ENCODE data around the gene CFAP46.

Gene CFAP46

DNA sequence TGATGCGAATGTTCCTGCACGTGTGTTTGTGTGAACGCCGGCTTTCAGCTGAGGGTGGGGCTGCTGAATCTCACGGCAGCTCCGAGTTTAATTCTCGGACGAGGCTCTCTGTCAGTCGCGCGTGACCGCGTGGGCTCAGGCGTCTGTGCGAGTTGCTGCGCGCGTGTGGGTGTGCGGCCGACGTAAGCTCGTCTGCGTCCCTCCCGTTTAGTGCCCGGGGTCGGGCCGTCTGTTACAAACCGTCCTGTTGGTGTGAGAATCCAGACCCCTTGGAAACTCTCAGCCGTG is 41.6 kb upstream of the CFAP46 start:
- no peaks in the 10 kb centered on the region for H3K4me1 ChIP-seq (ENCODE audit: control insufficient read depth, insufficient read depth, low read depth, low read length)
- no peak overlapping the region for H4K8ac ChIP-seq (ENCODE audit: low read length)
- H2BK120ac ChIP-seq (ENCODE audit: low read depth, low read length), result no peak overlapping the region
- no peak overlapping the region for H2AFZ ChIP-seq (ENCODE audit: low read depth, low read length)
- H3K79me1 ChIP-seq (replicated peaks; ENCODE audit: low read length, poor library complexity, severe bottlenecking), result no peaks in the 10 kb centered on the region
- DNase-seq, result no peak
- no peak overlapping the region for H3K23ac ChIP-seq (ENCODE audit: low read length in 2 of 2)
- H3K36me3 ChIP-seq (ENCODE audit: control insufficient read depth in 1 of 2, insufficient read depth in 2 of 2, low read depth in 1 of 2, low read length in 2 of 2), result no peaks in the 10 kb centered on the region
- H3K9me3 ChIP-seq (ENCODE audit: control insufficient read depth, low read length), result no peaks in the 10 kb centered on the region
- no peak overlapping the region for H3K4ac ChIP-seq (ENCODE audit: low read depth in 1 of 2, low read length in 2 of 2)
- no peak overlapping the region for H2AK5ac ChIP-seq (ENCODE audit: low read length, severe bottlenecking)
- H3K27me3 ChIP-seq (ENCODE audit: control insufficient read depth in 1 of 2, insufficient read depth in 1 of 2, low read length in 2 of 2), result peaks cover 2 to 36% of the 10 kb centered on the region in 2 experiments
- WGBS, result 93% methylated on average over 28 of the region's 29 CpGs
- no peak overlapping the region for H3K14ac ChIP-seq (ENCODE audit: low read length in 2 of 2)
- no peak overlapping the region for H2BK15ac ChIP-seq (ENCODE audit: low read depth, poor library complexity, severe bottlenecking)
- no peak overlapping the region for H4K91ac ChIP-seq (ENCODE audit: low read length)
- no peak overlapping the region for H3K4me3 ChIP-seq (ENCODE audit: insufficient read depth in 1 of 2, low read depth in 1 of 2, low read length in 2 of 2)
- no peak overlapping the region for H3K4me2 ChIP-seq (ENCODE audit: low read length, poor library complexity, severe bottlenecking)
- H3K18ac ChIP-seq (ENCODE audit: low read depth in 1 of 2, low read length in 2 of 2), result no peak overlapping the region
- H3K9ac ChIP-seq (ENCODE audit: low read length), result no peak overlapping the region
- no peak overlapping the region for H3K27ac ChIP-seq (ENCODE audit: low read length, poor library complexity, severe bottlenecking)
- H2BK12ac ChIP-seq (ENCODE audit: low read length in 2 of 2), result no peak overlapping the region
- H2BK5ac ChIP-seq (ENCODE audit: low read depth, low read length, poor library complexity, severe bottlenecking), result no peak overlapping the region

- no peak overlapping the region for H3K4ac ChIP-seq (ENCODE audit: low read depth in 1 of 2, low read length in 2 of 2)
- no peak overlapping the region for H3K14ac ChIP-seq (ENCODE audit: low read length in 2 of 2)
- no peak for DNase-seq
- no peak overlapping the region for H3K4me3 ChIP-seq (ENCODE audit: insufficient read depth in 1 of 2, low read depth in 1 of 2, low read length in 2 of 2)
- no peak overlapping the region for H3K27ac ChIP-seq (ENCODE audit: low read length, poor library complexity, severe bottlenecking)
- no peak overlapping the region for H3K23ac ChIP-seq (ENCODE audit: low read length in 2 of 2)
- no peaks in the 10 kb centered on the region for H3K36me3 ChIP-seq (ENCODE audit: control insufficient read depth in 1 of 2, insufficient read depth in 2 of 2, low read depth in 1 of 2, low read length in 2 of 2)
- H4K91ac ChIP-seq (ENCODE audit: low read length), result no peak overlapping the region
- no peak overlapping the region for H2BK120ac ChIP-seq (ENCODE audit: low read depth, low read length)
- H3K27me3 ChIP-seq (ENCODE audit: control insufficient read depth in 1 of 2, insufficient read depth in 1 of 2, low read length in 2 of 2), result peaks cover 6 to 41% of the 10 kb centered on the region in 2 experiments
- H3K4me2 ChIP-seq (ENCODE audit: low read length, poor library complexity, severe bottlenecking), result no peak overlapping the region
- no peaks in the 10 kb centered on the region for H3K9me3 ChIP-seq (ENCODE audit: control insufficient read depth, low read length)
- no peak overlapping the region for H2AK5ac ChIP-seq (ENCODE audit: low read length, severe bottlenecking)
- no peak overlapping the region for H2BK5ac ChIP-seq (ENCODE audit: low read depth, low read length, poor library complexity, severe bottlenecking)
- H3K79me1 ChIP-seq (replicated peaks; ENCODE audit: low read length, poor library complexity, severe bottlenecking), result no peaks in the 10 kb centered on the region
- WGBS, result 91% methylated on average over 40 of the region's 42 CpGs
- no peak overlapping the region for H2BK12ac ChIP-seq (ENCODE audit: low read length in 2 of 2)
- no peak overlapping the region for H3K9ac ChIP-seq (ENCODE audit: low read length)
- H3K4me1 ChIP-seq (ENCODE audit: control insufficient read depth, insufficient read depth, low read depth, low read length), result no peaks in the 10 kb centered on the region
- H4K8ac ChIP-seq (ENCODE audit: low read length), result no peak overlapping the region
- H3K18ac ChIP-seq (ENCODE audit: low read depth in 1 of 2, low read length in 2 of 2), result no peak overlapping the region
- H2AFZ ChIP-seq (ENCODE audit: low read depth, low read length), result no peak overlapping the region
- no peak overlapping the region for H2BK15ac ChIP-seq (ENCODE audit: low read depth, poor library complexity, severe bottlenecking)
These were observed 41.1 kb upstream of the CFAP46 start for GRCh38 chr10:132983252-132984007.

GRCh38 chr10:132982301-132982989 is 40.1 kb upstream of the CFAP46 start:
- H3K14ac ChIP-seq (ENCODE audit: low read length in 2 of 2), result no peak overlapping the region
- no peak overlapping the region for H2BK15ac ChIP-seq (ENCODE audit: low read depth, poor library complexity, severe bottlenecking)
- no peaks in the 10 kb centered on the region for H3K4me1 ChIP-seq (ENCODE audit: control insufficient read depth, insufficient read depth, low read depth, low read length)
- H2AFZ ChIP-seq (ENCODE audit: low read depth, low read length), result no peak overlapping the region
- no peak overlapping the region for H3K4me2 ChIP-seq (ENCODE audit: low read length, poor library complexity, severe bottlenecking)
- H3K36me3 ChIP-seq (ENCODE audit: control insufficient read depth in 1 of 2, insufficient read depth in 2 of 2, low read depth in 1 of 2, low read length in 2 of 2), result no peaks in the 10 kb centered on the region
- H3K27me3 ChIP-seq (ENCODE audit: control insufficient read depth in 1 of 2, insufficient read depth in 1 of 2, low read length in 2 of 2), result peaks cover 6 to 47% of the 10 kb centered on the region in 2 experiments
- no peaks in the 10 kb centered on the region for H3K79me1 ChIP-seq (replicated peaks; ENCODE audit: low read length, poor library complexity, severe bottlenecking)
- no peaks in the 10 kb centered on the region for H3K9me3 ChIP-seq (ENCODE audit: control insufficient read depth, low read length)
- no peak overlapping the region for H3K23ac ChIP-seq (ENCODE audit: low read length in 2 of 2)
- no peak overlapping the region for H3K9ac ChIP-seq (ENCODE audit: low read length)
- H4K8ac ChIP-seq (ENCODE audit: low read length), result no peak overlapping the region
- no peak overlapping the region for H2BK12ac ChIP-seq (ENCODE audit: low read length in 2 of 2)
- no peak overlapping the region for H2BK120ac ChIP-seq (ENCODE audit: low read depth, low read length)
- H3K4ac ChIP-seq (ENCODE audit: low read depth in 1 of 2, low read length in 2 of 2), result no peak overlapping the region
- no peak overlapping the region for H3K27ac ChIP-seq (ENCODE audit: low read length, poor library complexity, severe bottlenecking)
- no peak overlapping the region for H2AK5ac ChIP-seq (ENCODE audit: low read length, severe bottlenecking)
- H4K91ac ChIP-seq (ENCODE audit: low read length), result no peak overlapping the region
- H3K4me3 ChIP-seq (ENCODE audit: insufficient read depth in 1 of 2, low read depth in 1 of 2, low read length in 2 of 2), result no peak overlapping the region
- WGBS, result 88% methylated on average over 31 of the region's 36 CpGs
- H2BK5ac ChIP-seq (ENCODE audit: low read depth, low read length, poor library complexity, severe bottlenecking), result no peak overlapping the region
- no peak for DNase-seq
- no peak overlapping the region for H3K18ac ChIP-seq (ENCODE audit: low read depth in 1 of 2, low read length in 2 of 2)

DNA sequence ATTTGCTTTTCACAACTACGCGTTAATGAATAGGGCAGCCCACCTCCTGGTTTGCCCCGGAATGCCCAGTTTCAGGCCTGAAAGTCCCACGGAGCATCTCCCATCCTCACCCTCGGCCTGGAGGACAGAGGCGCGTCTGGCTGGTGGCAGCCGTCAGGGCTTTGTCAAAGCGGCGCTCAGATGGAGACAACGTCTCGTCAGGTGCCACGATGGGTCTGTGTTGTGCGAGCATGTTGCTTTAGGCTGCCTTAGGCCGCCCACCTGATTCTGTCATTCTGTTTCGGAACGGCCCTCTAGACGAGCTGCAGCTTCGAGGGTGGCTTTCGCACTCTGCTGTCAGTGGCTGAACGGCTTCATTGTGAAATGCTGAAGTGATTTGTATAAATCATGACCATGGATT is 39.4 kb upstream of the CFAP46 start:
- H3K27me3 ChIP-seq (ENCODE audit: control insufficient read depth in 1 of 2, insufficient read depth in 1 of 2, low read length in 2 of 2), result peaks cover 6 to 54% of the 10 kb centered on the region in 2 experiments
- H3K18ac ChIP-seq (ENCODE audit: low read depth in 1 of 2, low read length in 2 of 2), result no peak overlapping the region
- no peak overlapping the region for H2AK5ac ChIP-seq (ENCODE audit: low read length, severe bottlenecking)
- no peak for DNase-seq
- H3K23ac ChIP-seq (ENCODE audit: low read length in 2 of 2), result no peak overlapping the region
- H3K79me1 ChIP-seq (replicated peaks; ENCODE audit: low read length, poor library complexity, severe bottlenecking), result no peaks in the 10 kb centered on the region
- no peaks in the 10 kb centered on the region for H3K9me3 ChIP-seq (ENCODE audit: control insufficient read depth, low read length)
- H3K4me2 ChIP-seq (ENCODE audit: low read length, poor library complexity, severe bottlenecking), result no peak overlapping the region
- H4K91ac ChIP-seq (ENCODE audit: low read length), result no peak overlapping the region
- no peak overlapping the region for H2AFZ ChIP-seq (ENCODE audit: low read depth, low read length)
- H3K36me3 ChIP-seq (ENCODE audit: control insufficient read depth in 1 of 2, insufficient read depth in 2 of 2, low read depth in 1 of 2, low read length in 2 of 2), result no peaks in the 10 kb centered on the region
- H3K4me3 ChIP-seq (ENCODE audit: insufficient read depth in 1 of 2, low read depth in 1 of 2, low read length in 2 of 2), result no peak overlapping the region
- no peak overlapping the region for H3K27ac ChIP-seq (ENCODE audit: low read length, poor library complexity, severe bottlenecking)
- H2BK5ac ChIP-seq (ENCODE audit: low read depth, low read length, poor library complexity, severe bottlenecking), result no peak overlapping the region
- H4K8ac ChIP-seq (ENCODE audit: low read length), result no peak overlapping the region
- H2BK15ac ChIP-seq (ENCODE audit: low read depth, poor library complexity, severe bottlenecking), result no peak overlapping the region
- H2BK12ac ChIP-seq (ENCODE audit: low read length in 2 of 2), result no peak overlapping the region
- H3K4me1 ChIP-seq (ENCODE audit: control insufficient read depth, insufficient read depth, low read depth, low read length), result no peaks in the 10 kb centered on the region
- no peak overlapping the region for H3K9ac ChIP-seq (ENCODE audit: low read length)
- H3K4ac ChIP-seq (ENCODE audit: low read depth in 1 of 2, low read length in 2 of 2), result no peak overlapping the region
- WGBS, result 82% methylated on average over 21 of the region's 21 CpGs
- no peak overlapping the region for H2BK120ac ChIP-seq (ENCODE audit: low read depth, low read length)
- no peak overlapping the region for H3K14ac ChIP-seq (ENCODE audit: low read length in 2 of 2)

Data from mesenchymal stem cell (in vitro differentiated cells and primary cell).